ENCODE data around the gene COL5A1.
"Not testable (repeated sequence)": the region's sequence is repeated elsewhere in the genome, so short reads cannot be mapped to it uniquely, and the experiment has no call there.

The COL5A1 gene

GRCh38 chr9:134655586-134656333 lies 14.2 kb downstream of the COL5A1 start:
- DNase-seq (ENCODE audit: low read depth in 2 of 2) = no peak

- no peak for DNase-seq (ENCODE audit: low read depth in 2 of 2)
These were observed 14.9 kb downstream of the COL5A1 start for GRCh38 chr9:134656334-134657006.

DNA sequence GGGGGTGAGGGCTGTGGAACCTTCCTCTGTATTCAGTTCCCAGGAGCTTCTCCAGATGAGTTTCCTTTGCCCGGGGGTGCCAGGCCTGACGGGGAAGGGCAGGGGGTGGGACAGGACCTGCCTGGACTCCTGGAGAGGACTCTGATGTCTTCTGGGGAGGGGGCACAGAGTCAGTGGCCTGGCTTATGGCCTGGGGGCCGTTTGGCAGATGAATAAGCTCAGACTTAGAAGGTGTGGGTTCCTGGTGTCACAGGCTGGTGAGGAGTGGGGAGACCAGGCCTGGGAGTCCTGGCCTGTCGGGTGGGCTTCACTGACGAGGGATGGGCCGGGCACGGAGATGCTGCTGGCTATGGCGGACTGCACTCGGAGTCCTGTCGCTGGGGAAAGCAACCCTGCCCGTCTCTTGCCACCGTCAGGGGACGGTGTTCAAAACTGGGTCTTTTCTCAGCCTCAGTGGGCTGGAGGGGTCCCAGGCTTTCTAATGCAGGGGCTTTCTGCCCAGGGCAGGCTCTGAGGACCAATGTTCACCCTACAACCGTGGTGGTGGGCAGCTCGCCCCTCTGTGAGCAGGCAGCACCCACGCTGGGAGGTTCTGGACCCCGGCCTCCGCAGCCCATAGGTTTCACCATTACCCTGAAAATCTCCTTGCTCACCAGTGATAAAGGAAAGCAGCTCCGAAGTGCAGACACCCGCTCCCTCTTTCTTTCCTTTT lies 16.2 kb downstream of the COL5A1 start:
- DNase-seq (ENCODE audit: low read depth in 2 of 2) = no peak

DNA sequence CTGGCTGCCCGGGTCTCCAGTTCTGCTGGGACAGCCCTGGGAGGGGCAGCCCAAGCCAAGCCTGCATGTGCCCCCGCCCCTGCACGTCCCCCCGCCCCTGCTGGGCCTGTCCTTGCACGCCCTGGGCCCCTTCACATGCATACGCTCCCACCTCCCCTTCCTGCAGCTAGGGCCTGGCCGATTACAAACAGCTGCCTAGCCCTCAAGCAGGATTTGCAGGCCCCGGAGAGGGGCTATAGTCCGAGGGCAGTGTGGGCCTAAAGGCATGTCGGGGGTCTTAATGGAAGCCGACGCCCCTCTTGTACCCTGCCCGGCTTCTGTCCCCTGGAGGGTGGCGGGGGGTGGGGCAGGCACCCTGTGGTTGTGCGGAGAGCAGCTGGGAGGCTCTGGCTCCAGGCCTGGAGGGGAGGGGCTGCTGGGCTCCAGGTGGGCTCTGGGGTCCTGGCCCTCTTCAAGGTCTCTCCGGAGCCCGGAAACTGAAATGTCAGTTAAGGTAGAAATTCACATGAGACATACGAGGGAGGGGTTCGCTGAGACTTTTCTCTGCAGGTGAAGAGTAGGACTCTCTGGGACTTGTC lies 16.9 kb downstream of the COL5A1 start:
- no peak for DNase-seq (ENCODE audit: low read depth in 2 of 2)

DNA sequence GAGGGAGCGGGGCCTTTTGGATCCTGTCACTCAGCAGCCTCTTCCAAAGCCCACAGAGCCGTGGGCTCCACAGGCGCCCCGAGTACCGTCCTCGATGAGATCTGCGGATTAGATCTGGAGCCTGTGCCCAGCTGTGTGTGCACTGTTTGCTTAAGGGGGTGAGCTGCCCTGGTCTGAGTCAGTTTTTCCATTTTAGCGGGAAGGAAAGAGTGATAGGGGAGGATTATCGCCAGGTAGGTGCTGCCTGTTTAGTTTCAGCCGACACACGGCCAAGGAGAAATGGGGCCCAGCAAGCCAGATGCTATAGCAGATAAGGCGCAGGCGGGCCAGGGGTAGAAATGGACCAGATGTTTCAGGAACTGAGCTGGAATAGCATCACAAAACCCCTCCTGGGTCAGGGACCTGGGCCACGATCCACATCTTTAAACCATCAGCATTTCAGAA lies 18.1 kb downstream of the COL5A1 start:
- no peak for DNase-seq (ENCODE audit: low read depth in 2 of 2)

- DNase-seq (ENCODE audit: low read depth in 2 of 2) = no peak
These were observed 18.8 kb downstream of the COL5A1 start for GRCh38 chr9:134660407-134660806.

GRCh38 chr9:134661299-134661698 lies 19.7 kb downstream of the COL5A1 start:
- DNase-seq (ENCODE audit: low read depth in 2 of 2) = no peak

GRCh38 chr9:134661791-134662142 lies 20.2 kb downstream of the COL5A1 start:
- no peak for DNase-seq (ENCODE audit: low read depth in 2 of 2)

DNA sequence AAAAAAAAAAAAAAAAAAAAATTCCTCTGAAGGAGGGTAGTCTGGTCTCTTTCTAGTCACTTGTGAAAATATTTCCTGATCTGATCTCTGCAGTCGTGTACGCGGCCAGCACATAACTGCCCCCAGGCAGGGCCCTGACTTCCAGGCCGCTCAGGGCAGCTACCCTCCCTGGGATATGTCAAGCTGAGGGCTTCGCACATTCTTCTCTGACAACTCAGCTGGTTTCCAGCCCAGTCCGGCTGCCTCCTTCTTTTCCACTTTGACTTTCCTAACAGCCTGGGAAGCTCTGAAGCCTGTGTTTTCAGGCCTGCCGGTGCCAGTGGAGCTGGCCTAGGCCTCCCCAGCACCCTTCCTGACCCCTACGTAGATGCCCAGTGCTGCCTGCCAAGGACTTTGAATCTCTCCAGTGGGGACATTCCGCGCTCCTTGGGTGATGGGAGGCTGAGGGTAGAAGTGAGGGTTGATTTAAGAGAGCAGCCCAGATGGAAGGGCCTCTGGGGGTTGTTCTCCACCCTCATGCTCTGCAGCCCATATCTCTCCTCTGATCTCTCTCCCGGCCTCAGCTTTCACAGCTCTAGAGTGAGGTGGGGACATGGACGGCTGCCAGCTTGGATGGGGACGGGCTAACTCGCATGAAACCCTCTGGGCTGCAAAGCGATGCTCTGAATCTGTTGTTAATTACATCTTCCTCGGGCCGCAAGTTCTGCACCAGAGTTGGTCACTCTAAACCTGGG lies 20.7 kb downstream of the COL5A1 start:
- DNase-seq (ENCODE audit: low read depth in 2 of 2) = peak; percentile 77 to 82

DNA sequence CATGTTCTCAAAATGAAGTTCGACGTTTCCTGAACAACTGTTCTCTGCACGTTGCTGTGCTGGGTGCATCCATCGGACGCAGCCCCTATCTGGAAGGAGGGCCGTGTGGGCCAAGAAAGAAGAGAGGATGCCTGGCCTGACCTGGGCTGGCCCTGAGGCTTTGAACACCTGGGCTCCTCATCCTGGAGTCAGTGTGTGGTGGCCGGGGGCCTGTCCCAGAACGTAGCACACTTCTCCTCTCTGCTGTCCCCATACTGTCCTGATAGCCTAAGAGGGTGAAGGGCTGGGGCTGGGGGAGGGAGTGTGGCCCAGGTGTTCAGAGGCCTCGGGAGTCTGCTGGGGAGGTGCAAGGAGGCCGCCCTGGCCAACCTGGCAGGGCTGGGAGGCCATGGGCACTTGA lies 21.5 kb downstream of the COL5A1 start:
- DNase-seq (ENCODE audit: low read depth in 2 of 2) = no peak

DNA sequence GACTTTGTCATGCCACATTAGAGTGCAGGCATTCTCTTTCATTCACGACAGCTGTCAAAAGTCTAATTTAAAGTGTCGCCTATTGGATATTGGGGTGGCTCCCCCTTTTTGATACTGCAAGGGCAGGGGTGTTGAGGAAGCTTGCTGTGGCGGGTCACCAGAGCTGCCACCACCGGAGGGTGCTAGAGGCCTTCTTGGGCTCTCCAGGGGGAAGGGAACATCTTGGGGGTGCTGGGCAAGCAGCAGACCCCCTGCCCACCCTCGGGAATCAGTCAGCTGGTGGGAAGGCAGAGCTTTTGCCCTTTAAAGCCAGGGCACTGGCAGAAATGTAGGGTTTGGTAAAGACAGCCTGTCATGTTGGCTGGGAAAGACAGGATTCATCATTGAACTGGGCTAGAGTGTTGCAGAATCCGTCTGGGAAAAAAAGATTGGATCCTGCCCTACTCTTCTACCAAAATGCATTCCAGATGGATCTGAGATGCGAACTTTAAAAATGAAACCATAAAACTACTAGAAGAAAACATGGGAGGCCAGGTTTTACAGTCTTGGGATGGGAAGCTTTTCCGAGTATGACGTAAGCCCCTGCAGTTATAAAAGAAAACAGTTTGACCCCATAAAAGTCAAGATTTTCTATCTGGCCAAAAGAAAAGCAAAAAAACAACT lies 22.3 kb downstream of the COL5A1 start:
- DNase-seq (ENCODE audit: low read depth in 2 of 2) = peak in 1 of 2 experiments; percentile 21

GRCh38 chr9:134664446-134664845 lies 22.8 kb downstream of the COL5A1 start:
- no peak for DNase-seq (ENCODE audit: low read depth in 2 of 2)

GRCh38 chr9:134666208-134666607 lies 24.6 kb downstream of the COL5A1 start:
- DNase-seq (ENCODE audit: low read depth in 2 of 2) = no peak

DNA sequence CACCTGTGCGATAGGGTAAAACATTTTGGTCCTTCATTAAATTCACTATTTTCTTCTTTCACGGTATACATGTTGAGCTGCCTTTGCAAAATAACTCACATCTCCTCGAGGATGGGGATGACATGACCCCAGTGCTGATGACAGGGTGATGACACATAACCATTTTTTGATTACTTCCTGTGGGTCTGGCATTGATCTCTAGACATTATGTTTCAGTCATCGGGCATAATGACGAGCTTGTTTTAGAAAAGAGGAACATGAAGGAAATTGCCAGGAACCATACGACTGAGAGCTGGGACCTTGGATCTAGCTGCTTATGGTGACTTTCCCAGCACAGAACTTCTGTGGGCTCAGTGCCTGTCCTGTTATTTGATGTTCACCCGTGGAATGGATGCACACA lies 25.2 kb downstream of the COL5A1 start:
- no peak for DNase-seq (ENCODE audit: low read depth in 2 of 2)

DNA sequence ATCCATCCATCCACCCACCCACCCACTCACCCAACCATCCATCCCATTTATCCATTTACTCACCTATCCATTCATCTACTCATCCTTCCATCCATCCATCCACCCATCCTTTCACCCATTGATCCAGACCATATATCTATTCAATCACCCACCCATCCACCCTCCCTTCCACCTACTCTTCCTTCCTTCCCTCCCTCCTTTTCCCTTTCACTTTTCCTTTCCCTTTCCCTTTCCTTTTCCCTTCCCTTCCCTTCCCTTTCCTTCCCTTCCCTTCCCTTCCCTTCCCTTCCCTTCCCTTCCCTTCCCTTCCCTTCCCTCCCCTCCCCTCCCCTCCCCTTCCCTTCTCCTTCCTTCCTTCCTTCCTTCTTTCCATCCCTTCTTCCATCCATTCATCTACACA lies 27.4 kb downstream of the COL5A1 start:
- not testable (repeated sequence) for DNase-seq (ENCODE audit: low read depth in 2 of 2)

DNA sequence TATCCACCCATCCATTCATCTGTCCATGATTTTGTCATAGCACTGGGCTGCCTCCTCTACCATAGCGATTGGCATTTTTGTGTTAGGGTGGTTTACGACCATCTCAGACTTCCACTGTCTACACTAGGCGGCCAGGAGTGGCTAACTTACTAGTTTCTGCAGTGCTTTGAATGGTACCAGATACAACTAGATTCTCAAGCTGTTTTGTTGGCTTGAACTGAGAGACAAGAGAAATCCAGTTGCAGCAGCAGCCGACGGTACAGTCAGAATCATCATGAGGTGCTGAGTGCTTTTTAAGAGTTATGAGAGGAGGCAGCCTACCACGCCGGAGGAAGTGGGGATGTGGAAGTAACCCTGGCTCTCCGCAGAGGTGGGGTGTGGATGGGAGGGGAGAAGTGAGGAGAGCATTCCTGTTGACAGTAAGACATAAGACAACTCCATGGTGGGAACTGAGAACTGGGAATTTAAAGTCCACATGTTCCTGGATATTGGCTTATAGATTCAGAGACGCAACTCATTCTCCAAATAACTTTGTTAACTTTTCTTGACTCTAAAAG lies 27.9 kb downstream of the COL5A1 start:
- peak in 1 of 2 experiments; percentile 12 for DNase-seq (ENCODE audit: low read depth in 2 of 2)

DNA sequence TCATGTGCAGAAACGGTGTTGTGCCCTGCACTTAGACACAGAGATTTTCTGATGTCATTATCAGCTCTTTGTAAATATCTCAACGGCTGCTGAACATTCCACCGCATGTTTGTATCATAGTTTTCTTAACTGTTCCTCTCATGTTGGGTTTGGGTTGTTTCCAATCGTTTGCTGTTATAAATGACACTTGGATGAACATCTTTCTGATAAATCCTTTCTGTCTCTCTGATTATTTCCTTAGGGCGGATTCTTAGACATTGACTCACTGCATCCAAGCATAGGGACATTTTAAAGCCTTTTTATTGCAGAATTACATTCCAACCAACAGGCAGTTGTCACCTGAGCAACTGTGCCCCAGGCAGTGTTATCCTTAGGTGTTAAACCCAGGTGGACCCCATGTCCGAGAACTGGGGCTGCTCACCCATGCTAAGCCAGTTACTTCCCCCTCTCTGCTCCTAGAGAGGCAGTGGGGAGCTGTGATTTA lies 28.5 kb downstream of the COL5A1 start:
- peak; percentile 79 to 82 for DNase-seq (ENCODE audit: low read depth in 2 of 2)

DNA sequence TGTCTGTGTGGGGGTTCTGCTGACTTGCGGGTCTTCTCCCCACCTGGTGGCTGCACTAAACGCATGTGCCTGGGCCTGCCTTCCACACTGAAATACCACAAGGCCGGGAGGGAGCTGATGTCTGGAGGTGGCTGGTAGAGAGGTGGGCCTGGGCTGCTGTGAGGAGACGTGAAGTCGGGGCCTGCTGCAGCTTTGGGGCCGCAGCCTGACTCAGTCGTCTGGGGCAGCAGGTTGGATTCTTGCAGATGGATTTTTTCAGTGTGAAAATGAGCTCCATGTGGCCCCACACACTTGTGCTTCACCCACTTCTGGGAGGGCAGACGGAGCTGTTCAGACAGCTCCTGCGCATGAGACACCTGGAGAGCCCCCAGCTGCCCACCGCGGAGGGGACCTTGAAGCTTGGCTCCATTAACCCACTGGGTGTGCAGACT lies 29.3 kb downstream of the COL5A1 start:
- no peak for DNase-seq (ENCODE audit: low read depth in 2 of 2)

DNA sequence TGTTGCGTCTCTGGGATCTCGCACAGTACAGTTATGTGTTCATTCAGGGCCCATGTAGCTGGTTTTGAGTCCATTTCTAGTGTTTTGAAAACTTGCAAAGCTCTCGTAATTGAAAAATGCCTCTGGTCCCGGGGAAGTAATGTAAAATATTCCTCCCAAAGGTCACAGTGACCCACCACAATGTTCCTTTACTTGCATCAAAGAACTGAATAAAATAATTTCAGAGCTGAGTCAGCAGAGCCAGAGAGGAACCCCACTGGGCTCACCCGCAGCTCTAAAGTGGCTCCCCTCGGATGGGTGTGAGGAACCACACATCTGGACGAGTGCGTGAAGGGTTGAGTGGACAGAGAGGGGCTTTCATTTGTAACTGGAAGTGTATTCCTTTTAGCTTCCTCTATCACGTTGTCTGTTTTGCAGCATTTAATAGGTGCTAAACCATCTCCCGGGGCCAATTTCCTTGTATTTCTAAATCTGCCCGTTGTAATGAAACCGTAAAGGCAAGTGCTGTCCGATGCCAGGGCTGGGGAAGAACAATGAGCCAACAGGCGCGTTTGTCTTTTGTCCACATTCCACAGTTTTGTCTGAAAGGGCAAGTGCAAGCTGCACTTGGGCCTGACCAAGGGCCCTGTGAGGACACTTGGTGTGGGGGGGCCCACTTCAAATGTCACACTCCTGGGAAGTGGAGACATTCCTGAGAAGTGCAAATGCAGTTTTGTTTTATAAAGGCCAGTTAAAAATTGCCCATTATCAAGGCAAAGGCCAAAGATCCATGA lies 29.9 kb downstream of the COL5A1 start:
- DNase-seq (ENCODE audit: low read depth in 2 of 2) = no peak

GRCh38 chr9:134676361-134676760 lies 34.8 kb downstream of the COL5A1 start:
- no peak for DNase-seq (ENCODE audit: low read depth in 2 of 2)

Data from fibroblast of skin of left biceps (primary cell).